T-helper 9 cell (primary cell): Measurements from ENCODE around the gene WNT11.

ENCODE experiments used
- DNase-seq: peaks from one replicate; pipeline ENCODE4 v3.0.0-alpha.2; 2020

The WNT11 gene

DNA sequence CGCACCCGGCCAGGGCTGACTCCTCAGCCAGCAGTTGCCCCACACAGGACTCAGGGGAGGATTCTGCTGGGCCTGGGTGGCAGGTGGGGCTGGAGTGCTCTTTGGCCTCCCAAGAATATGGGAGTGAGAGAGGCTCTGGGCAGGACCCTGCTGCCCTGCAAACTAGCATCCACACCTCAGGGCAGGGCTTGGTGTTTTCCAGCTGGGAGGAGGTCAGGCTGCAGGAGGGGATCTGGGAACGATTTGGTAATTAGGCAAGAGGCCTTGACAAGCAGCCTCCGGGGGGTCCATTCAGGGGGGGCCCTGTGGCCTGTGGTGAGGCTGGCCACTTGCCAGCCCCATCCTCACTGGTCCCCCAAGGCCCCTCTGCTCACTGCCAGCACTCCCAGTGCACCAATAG, 35.8 kb downstream of the WNT11 start:
- DNase-seq = no peak

DNA sequence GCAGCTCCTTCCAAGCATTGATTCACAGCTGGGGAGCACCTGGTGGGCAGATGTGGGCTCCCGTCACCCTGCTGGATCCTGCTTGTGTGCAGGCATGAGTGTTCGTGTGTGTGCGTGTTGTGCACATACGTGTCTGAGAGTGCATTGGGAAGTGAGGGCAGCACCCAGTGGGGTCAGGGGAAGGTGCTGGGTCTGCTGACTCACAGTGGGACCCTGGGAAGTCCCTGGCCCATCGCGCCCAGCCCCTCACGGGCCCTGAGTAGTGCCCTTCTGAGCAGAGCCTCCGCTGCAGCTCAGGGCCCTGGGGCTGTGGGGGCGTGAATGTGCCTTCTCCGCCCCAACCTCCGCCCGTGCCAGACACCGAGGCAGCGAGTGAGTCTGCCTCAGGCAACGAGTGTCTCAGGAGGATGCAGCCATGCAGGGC, 36.8 kb downstream of the WNT11 start:
- no peak for DNase-seq

DNA sequence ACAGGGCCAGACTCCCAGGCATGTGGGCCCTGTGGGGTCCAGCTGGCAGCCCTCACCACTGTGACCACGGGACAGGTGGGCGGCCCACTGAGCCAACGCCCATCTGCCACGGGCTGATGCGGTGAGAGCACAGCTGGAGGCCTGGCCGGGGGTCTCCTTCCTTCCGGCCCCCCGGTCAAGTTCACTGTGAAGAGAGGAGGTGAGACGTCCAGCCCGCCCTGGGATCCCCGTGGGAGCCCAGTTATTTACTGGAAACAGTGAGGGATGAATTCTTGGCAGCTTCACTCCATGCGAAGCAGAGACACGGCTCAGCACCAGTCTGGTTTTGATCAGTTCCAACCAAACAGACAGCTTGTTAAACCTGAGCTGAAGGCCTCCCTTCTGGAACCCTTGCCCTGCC, 38.7 kb downstream of the WNT11 start:
- DNase-seq = no peak

DNA sequence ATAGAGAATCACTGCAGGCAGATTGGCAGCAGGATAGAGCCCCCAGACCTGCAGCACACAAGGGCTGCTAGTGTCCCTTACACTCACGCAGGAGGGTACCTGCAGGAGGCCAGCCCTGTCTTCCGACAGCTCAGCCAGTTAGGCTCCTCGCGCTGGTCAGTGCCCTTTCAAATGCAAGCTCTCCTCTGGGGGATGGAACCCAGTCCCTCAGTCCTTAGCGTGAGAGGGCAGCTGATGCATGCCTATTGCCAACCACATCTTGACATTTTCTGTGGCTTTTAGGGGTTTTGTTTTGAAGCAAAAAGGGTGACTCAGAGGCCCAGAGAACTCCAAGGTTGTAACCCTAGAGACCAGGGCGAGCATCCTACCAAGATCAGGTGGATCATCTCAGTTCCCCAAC, 40.0 kb downstream of the WNT11 start:
- DNase-seq = no peak

DNA sequence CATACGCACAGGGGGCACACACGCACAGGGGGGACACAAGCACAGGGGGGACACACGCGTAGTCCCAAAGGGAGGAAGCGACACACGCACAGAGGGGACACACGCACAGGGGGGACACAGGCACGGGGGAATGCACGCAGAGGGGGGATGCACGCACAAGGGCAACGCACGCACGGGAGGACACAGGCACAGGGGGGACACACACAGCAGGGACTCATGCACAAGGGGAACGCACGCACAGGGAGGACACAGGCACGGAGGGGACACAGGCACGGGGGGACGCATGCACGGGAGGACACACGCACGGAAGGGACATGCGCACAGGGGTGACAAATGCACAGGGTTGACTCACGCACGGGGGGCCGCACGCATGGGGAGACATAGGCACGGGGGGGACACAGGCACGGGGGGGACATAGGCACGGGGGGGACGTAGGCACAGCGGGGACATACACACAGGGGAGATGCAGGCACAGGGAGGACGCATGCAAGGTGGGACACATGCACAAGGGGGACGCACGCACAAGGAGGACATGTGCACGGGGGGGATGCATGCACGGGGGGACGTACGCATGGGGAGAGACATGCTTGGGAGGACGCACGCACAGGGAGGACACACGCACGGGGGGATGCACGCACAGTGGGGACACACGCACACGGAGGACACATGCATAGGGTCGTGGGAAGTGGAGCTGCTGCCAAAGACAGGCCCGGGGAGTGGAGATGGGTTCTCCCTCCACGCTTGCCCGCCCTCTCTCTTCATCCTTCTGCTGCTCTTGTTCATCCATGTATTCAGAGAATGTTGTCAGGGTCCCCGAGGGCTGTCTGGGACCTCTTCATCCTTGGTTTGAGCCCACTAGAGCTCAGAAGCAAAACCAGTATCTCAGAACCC, 41.2 kb downstream of the WNT11 start:
- no peak for DNase-seq

DNA sequence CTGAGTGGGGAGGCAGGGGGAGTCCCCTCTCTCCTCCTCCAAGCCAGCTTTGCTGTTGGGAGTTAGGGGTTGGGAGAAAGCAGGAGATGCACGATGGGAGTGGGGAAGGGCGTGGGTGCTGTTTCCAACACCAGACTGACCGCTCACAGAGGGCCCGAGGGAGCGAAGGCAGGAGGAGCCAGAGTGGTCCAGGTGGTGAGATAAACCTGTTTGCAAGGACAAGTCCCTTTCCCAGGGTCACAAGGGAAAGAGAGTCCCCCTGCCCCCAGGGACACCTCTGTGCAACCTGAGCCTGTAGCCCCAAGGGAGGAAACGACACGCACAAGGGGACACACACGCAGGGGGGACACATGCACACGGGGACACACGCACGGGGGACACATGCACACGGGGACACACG, 42.2 kb downstream of the WNT11 start:
- DNase-seq = no peak

DNA sequence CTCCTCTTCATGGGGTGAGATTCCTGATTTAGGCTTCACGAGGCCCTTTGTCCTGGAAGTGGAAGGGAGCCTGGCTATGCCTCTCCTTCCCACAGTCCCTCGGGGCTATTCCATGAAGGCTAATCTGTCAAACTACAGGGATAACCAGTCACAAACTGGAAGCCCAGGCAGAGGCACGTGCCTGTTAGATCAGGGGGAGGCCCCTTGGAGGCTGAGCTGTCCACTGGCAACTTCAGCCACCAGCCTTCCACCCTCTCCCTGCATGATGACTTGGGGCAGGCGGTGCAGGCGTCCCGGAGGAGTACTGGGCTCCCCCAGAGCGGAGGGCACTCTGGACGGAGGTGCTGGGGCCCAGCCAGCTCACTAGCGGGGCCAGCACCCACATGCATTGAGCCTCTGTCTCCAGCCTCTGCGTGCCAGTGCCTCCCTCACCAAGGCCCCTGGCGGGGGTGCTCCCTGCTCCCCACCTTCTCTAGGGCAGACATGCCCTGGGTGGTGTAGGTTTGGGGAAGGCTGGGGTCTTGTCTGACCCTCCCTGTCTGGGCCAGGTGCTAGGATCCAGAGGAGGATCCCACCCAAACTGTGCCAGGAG, 42.9 kb downstream of the WNT11 start:
- DNase-seq = no peak

DNA sequence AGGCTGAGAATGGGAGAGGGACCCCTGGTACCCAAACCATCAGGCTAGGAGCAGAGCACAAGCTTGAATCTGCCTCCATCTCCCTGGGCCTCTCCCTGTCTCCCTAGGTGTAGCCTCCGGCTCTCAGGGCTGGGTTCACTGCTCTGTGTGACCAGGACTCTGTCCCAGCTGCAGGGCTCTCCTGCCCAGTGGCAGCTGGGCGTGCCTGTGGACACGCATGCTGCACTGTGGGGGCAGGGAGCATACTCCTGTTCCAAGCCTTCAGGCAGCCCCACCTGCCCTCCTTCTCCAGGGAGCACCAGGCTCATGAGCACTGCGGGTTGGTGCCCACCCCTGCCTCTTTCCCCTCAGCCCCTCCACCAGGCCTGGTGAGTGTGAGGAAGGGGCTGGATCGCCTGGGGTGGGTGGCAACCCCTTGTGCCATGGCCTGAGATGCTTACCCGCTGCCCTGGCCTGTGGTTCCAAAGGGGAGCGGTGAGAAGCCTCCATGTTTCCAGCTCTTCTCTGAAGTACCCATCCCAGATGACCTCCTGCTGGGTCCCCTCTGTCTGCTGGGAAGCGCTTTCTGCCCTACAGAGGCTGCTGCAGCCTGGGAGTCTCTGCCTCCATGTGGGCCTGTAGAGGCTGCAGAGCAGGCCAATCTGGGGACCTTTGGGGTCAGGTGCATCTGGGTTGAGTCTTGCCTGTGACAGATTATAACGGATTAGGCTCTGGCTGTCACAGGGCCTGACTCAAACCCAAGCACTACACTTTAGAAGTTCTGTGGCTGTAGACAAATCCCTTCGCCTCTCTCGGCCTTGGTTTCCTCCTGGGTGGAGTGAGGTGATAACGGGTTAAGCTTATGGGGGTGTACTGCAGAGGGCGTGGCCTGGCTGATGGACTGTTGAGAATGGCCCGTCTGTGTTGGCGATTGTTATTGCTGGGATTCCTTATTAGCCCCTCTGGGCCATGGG, 43.7 kb downstream of the WNT11 start:
- DNase-seq = no peak

DNA sequence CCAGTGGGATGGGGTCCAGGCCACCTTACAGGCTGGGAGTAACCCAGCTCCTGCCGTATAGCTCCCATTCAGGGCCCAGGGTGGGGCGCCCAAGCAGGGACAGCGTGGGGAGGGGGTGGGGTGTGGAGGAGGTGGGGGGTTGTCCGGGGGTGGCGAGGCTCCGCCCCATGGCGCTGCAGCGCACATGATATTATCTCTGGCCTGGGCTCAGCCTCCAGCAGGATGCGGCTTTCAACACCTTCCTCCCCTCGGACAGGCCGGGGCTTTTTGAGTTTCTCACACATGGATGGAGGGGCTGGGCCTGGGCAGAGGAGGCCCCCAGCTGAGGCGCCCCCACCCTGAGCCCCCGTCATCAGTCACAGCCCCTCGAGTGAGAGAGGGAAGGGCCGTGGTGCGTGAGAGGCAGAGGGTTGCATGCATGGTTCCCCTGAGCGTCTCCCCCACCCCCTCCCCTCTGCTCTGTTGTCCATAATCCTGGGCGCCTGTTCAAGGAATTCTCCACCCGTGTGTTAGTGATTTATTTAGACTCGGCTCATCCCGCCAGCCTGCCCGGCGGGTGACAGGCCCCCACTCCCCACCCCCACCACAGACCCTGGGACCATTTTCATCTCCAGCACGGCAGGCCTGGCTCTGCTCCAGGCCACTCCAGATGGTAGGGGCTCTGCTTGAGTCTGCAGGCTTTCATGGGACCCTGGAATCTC, 44.9 kb downstream of the WNT11 start:
- DNase-seq = no peak

DNA sequence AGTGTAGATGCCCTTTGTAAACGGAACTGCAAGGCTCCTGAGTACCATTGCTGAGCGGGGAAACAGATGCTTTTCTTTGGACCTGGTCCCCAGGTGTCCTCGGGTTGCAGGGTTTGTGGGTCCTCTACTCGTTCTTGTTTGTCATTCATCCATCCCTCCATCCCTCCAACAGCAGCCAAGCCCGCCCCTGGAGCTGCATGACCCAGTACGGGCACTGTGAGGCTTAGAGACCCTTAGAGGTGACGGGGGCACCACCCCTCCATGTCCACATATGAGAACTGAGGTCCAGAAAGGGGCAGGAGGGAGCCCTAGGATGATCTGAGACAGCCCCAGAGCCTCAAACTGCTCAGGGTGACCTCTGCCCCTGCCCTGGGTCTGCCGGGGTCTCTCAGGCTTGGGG, 45.4 kb downstream of the WNT11 start:
- no peak for DNase-seq

DNA sequence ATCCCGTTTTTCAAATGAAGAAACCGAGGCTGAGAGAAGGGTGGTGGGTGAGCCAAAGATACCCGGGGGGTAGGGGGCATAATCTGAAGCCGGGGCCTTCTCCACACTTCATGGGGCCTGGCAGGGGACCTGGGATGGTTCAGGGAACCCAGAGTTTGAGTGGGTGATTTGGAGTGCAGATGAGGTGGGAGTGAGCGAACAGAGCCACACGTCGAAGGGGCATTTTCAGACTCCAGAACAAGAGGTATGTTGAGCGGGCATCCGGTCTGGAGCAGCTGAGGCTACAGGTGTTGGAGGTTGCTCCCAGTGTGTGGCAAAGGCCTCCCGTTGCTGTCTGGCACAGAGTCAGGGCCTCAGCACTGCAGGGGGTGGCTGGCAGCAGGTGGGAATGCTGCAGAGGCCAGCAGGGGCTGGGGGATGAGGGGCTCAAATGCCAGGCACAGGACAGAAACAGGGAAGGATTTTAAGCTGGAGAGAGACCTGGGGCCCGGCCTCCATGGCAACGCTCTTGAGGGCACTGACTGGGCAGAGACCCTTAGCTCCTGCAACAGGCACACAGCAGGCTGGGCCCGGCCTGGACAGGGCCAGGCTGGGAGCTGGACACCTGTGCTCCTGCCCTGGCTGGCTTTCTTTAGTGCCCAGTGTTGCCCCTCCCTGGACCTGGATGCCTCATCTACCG, 46.2 kb downstream of the WNT11 start:
- DNase-seq = no peak

DNA sequence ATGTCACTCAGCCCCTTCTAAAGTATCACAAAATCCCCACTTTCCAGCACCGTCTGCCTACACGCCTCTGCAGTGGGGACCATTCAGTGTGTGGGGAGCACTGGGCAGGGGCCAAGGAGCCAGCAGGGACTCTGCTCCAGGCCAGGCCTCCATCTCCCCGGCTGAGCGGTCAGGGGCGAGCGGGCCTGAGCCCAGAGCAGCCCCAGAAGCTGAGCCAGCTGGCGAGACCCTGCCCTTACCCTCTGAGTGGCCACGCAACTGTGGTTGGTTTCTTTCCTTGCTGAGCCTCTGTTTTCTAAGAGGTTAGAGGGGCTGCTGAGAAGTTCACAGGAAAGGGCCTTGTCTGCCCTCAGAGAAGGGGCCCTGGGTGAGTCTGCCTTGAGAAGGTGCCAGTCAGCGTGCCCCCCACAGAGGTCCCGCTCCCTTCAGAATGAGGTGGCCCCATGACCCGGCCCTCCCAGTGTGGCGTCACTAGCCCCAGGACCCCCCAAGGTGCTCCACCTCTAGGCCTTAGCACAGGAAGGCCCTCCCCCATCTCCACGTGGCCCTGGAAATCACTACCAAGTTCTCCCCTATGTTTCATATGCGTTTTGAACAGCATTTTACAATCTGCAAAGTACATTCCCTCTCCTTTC, 46.9 kb downstream of the WNT11 start:
- DNase-seq = no peak

DNA sequence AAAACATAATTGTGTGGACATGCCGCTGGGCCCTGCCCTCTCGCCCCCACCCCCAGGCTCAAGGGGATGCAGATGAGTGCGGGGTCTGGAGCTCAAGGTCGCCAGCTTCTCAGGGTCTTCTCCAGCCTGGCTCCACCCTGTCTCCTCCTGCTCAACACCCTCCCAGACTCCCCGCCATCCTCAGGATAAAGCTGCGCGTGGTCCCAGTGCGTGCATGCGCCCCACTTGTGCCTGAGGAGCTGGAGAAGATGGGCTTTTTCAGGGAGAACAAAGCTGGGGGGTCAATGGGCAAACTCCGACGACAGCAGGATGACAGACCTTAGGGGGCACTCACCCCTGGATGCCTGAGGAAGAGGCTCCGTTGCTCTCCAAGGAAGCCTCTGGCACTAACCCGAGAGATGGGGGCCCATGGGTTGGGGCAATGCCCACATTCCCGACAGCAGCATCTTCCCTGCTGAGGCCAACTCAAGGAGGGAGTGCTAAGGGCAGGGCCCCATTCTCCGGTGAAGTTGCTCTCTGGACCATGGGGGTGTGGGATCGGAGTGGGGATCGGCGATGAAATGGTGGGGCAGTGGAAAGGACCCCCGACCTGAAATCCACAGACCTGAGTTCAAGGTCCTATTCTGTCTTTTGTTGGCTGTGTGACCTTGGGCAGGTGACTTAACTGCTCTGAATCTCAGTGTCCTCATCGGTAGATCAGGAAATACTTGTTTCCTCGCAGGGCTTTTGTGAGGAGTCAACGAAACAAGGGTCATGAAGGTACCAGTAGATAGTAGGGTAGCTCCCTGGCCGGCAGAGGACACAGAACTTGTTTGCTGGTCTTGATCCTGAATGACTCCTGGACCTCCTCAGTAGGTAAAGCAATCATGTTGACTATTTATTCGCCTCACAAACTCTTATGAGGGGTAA, 47.7 kb downstream of the WNT11 start:
- no peak for DNase-seq

DNA sequence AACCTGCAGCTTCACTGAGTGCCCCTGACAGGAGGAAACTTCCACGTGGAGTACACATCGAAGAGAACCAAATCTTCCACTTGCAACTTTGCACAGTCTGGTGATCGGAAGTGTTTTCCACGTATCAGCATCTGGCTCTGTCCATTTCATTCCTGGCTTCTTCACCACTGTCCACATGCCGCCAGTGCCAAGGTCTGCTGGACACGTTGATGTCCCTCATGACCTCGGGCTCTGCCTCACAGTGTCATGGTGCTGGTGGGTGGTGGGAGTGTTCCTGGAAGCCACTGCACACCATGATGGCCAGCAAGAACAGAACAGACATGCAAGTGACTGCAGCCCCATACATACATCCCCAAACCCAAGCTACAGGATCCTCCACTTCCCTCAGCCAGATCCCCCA, 48.4 kb downstream of the WNT11 start:
- no peak for DNase-seq

DNA sequence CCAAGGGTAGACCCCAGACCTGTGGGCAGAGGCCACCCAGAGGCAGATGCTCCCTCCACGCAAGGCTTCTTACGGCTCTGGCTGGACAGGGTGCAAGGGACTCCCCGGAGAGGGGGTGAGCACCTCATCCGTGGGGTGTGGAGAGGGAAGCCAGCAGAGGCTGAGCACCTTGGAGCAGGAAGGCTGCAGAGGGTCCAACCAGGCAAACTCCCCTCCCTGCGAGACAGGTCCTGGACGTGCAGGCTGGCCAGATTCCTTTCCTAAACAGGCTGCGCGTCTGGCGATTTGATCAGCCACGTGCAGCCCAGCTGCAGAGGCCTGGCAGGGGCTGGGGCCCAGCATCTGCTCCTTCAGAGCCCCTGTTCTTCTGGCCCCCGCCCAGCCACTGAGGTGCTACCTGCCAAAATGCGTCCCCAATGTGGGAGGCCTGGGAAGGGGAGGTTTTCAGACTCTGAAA, 49.3 kb downstream of the WNT11 start:
- DNase-seq = no peak

DNA sequence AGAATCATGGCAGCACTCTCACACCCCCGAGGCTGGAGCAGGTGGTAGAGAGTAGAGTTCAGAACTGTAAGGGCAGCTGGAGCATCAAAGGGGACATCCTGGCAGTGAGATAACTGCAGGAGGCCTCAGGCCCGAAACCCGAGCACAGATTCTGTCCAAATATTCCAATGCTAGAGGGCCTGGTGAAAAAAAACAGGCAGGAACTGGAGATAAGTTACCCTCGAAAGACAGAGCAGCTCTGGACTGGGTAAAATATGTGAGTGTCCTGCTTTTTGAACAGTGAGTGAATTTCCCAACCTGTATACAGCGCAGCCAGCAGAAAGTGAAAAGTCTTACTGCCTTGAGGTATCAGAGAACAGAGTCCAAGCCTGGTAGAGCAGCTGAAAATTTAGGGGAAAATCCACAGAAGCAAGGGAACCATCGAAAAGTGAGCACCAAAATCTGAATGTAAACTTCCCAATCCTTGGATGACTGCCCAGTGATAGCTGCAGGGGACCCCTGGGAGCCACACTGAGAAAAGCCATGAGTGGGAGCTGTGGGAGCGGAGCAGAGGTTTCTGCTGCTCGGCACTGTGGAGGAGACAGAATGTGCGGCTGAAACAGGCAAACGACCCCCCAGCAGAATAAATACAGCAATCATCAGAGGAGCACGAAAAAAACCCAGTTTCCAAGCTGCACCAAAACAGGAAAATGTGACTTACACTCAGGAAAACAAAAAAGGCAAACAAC, 50.6 kb downstream of the WNT11 start:
- DNase-seq = no peak

DNA sequence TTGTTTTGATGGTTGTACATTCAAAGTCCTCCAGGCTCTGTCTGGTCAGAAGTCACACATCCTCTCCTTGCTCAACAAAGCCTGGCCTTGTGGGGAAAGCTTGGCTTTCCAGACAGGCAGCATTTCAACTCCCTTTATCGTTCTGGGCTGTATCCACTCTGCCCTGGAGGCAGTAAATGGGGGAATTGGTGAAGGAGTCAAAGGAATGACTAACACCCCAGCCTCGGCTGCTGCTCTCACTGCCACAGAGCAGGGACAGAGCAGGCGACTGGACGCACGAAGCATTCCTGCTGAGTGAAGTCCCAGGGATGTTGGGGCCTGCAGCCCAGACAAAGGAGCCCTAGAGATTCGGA, 52.8 kb downstream of the WNT11 start:
- no peak for DNase-seq

DNA sequence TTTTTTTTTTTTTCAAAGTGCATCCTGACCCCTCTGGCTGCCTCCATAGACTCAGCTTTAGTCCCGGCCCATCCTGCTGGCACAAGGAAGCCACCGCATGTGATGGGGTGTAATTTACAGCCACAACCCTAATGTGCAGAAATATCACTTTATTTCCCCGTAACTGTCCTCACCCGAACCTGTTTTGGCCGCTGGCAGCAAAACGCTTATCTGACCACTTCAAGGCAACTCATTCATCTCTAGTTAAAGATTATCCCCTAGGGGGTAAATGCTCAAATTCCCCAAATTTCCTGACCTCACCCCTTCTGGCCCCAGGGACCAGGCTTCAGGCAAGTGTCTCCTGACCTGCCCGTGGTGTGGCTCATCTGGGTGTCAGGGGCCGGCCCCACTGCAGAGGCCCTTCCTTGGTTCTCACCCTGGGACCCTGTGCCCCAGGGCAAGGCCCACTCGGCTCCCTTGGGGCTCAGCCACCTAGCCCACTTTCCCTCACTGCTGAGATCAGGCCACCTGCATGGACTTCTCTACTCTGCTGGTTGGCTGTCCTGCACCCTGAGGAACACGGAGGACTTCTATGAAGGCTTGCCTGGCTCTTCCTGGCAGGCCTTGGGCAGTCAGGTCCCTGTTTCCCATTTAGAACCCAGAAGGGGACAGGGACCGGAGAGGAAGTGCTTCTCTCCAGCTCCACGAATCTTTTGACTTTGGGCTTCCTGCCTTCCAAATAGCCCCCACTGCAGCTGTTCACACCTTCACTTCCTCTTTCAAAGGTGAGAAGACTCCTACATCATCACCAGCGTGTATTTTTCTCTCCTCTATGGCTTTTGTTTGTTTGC, 53.3 kb downstream of the WNT11 start:
- no peak for DNase-seq
